Stimulated activated naive CD4-positive, alpha-beta T cell treated with Interleukin-2 at 50 U/mL for 16 hours (primary cell): ENCODE data around the gene FAM20C.

Experiments
- DNase-seq: peaks from one replicate; lab custom pipeline; 2025; lab: John Stamatoyannopoulos, UW

The FAM20C gene

DNA sequence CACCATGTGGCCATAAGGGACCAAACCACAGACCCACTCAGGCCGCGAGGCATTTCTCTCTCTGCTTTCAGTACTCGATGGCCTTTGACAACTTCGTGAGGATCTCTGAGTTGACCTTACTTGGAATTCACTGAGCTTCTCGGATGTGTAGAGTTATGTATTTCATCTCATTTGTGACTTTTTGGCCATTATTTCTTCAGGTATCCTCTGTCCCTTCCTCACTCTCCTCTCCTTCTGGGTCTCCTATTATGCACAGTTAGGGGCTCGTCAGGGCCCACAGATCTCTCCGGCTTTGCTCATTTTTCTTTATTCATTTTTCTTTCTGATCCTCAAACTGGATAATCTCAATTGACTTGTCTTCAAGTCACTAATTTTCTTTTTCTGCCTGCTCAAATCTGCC is 81.0 kb downstream of the FAM20C start:
- DNase-seq, result no peak

- DNase-seq, result no peak
Observed at GRCh38 chr7:274266-274665, 81.9 kb downstream of the FAM20C start.

- DNase-seq, result no peak
Observed at GRCh38 chr7:276230-276835, 84.0 kb downstream of the FAM20C start.

- DNase-seq, result no peak
Observed at GRCh38 chr7:277228-277627, 84.9 kb downstream of the FAM20C start.

DNA sequence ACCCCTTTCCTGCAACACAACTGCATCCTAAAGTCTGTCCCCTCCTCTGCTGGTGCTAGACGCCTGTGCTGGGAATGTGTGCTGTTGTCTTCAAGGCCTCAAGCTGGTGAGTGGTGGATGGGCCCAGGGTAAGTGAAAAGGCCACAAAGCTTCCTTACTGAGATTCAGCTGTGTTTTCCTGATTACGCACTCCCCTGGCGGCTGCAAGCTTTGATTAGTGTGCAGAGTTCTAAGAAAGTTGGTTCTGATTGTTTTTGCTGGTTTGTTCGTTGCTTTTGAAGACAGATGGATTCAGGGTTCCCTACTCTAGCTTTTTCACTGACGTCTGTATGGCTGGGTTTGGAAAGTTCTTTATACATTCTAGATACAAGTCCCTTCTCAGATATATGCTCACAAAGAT is 85.7 kb downstream of the FAM20C start:
- no peak for DNase-seq

GRCh38 chr7:279821-280220 is 87.5 kb downstream of the FAM20C start:
- DNase-seq, result no peak

GRCh38 chr7:280461-280860 is 88.1 kb downstream of the FAM20C start:
- no peak for DNase-seq

DNA sequence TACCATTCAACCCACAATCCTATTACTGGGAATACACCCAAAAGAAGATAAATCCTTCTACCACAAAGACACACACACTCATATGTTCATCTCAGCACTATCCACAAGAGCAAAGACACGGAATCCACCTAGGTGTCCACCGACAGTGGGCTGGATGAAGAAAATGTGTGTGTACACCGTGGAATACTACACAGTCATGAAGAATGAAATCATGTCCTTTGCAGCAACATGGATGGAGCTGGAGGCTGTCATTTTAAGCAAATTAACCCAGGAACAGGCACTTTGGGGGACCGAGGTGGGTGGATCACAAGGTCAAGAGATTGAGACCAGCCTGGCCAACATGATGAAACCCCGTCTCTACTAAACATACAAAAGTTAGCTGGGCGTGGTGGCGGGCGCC is 89.3 kb downstream of the FAM20C start:
- DNase-seq, result no peak

DNA sequence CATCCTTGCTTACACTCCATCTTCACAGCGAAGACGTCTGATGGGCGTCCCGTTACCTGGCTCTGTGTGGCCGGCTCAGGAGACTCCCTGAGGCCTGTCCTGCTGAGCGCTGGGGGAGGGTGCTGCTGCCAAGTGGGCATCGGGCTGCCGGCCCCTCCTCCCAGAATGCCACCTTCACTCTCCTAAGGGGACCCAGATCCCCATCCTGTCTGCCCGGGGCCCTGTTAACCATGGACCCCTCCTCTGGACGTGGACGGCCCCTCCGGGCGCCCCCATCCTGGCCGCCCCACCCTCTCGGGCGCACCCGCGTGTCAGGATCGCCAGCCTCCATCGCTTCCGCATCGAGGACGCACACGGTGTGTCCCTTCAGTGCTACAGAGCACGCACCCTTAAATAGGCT is 90.2 kb downstream of the FAM20C start:
- DNase-seq, result no peak

GRCh38 chr7:284762-285722 is 92.7 kb downstream of the FAM20C start:
- no peak for DNase-seq

DNA sequence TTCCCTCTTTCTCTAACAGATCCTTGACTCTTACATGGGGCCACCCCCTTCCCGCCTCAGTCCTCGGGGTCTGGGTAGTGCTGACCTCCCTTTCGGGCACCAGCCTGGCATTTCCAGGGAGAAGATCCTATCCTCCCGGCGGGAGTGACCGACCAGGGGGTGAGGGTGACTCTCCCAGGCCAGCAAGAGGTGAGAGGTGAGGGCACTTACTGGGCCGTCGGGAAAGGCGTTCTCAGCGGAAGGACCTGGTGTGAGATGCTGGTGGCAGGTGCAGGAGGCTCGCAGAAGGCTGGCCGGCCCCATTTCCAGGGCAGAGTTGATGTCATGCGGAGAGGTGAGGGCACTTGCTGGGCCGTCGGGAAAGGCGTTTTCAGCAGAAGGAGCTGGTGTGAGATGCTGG is 93.4 kb downstream of the FAM20C start:
- DNase-seq, result no peak

GRCh38 chr7:286266-286665 is 93.9 kb downstream of the FAM20C start:
- no peak for DNase-seq

GRCh38 chr7:288671-289101 is 96.3 kb downstream of the FAM20C start:
- no peak for DNase-seq

DNA sequence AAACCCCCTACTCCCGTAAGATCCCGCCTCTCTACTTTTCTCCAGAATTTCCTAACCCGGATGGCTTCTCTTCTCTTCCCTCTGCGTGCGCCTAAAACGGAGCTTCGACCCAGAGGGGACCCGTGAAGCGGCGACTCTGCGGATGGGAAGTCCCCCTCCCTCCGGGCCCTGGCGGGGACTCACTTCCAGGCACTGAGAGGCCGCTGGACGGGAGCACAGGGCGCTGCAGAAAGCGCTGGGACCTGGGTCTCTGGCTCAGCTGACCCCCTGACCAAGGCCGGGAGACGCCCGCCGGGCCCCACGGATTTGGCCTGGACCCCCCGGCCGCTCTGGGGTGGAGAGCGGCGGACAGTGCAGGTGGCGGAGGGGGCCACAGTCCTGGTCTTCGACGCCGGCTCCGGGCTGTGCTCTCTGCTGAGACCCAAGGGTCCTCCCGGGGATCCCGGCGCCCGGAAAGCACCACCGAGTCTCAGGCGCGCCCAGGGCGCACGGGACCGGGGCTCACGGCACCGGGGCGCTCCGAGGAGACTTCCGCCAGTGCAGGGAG is 96.9 kb downstream of the FAM20C start:
- no peak for DNase-seq

- no peak for DNase-seq
Observed at GRCh38 chr7:289756-290553, 97.6 kb downstream of the FAM20C start, which contains the start of gene FOXL3. TSS of gene FOXL3 (plus strand) at chr7:290170. CDS start at chr7:290170, 0 bp downstream.

- DNase-seq, result no peak
Observed at GRCh38 chr7:290554-291372, 98.4 kb downstream of the FAM20C start.

GRCh38 chr7:291373-292092 is 99.2 kb downstream of the FAM20C start:
- DNase-seq, result no peak

DNA sequence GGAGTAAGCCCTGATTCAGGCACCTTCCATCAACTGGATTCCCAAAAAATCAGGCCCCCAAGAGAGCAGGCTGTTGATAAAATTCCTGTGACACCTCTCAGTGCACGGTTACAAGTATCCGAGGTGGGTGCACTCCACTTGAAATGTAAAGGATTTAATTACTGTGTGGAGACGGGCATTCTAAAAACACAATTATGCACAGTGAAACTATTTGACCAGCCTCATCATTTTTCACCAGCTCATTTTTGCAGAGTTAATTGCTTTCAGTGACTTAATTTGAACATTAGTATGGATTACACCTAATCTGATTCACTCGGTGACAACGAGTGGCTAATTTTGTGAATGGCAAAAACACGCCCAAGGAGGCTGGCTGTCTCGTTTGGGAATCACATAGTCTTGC is 99.9 kb downstream of the FAM20C start:
- DNase-seq, result no peak

DNA sequence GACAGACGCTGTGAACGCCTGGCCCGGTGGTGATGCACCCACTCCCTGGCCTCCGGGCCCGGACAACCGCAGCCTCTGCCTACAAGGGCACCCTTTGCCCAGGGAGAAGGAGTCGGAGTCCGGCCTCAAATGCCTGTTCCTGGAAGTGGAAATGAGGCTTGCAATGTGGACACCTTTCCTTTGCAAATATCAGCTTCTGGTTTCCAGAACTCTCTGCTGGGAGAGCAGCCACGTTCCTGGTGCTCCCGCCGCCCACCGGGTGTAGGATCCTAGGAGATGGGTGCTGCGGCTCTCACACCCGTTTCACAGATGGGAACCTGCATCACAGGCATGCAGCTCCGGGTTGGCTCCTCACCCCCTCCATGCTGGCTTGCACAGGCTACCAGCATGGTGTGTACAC is 100.5 kb downstream of the FAM20C start:
- DNase-seq, result no peak

DNA sequence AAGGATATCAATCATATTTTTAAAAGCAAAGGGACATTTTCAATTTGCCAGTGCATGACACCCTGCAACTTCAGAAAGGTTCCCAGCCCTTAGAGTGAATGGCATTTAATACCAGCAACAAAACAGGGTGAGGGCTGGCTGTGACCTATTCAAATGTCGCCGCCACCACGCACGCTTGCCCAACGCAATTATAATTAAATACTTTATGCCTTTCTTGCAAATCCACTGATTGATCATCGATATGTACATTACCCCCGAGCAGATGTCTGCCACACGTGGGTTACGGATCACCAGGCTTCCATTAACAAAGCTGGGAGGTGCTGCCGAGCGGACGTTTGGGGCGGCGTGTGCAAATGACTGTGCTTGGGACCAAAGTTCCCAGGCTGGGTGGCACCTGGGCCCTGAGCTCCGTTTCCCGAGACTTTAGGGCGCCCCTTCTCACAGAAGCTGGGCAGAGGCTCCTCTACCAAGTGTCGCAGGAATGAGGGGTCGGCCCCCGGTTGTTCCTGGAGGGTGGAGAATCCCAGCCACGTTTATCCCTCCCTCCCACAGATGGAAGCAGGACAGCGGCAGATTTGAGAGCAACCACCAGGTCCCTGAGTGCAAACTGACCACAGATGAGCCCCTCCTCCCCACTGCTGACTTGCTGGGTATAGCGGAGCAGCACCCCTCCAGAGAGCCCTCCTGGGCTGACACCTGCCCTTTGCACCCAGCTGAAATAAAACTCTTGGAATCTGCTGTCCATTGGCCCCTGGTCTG is 101.5 kb downstream of the FAM20C start:
- DNase-seq, result no peak
